ENCODE measurements around the gene PROZ. TPM values are rescaled to one million over a fixed set of nuclear protein-coding genes. Genes with fewer than 3 reads are reported as not detected.

PROZ gene
- total RNA-seq, 4 donors from 2014 or later: not detected

DNA sequence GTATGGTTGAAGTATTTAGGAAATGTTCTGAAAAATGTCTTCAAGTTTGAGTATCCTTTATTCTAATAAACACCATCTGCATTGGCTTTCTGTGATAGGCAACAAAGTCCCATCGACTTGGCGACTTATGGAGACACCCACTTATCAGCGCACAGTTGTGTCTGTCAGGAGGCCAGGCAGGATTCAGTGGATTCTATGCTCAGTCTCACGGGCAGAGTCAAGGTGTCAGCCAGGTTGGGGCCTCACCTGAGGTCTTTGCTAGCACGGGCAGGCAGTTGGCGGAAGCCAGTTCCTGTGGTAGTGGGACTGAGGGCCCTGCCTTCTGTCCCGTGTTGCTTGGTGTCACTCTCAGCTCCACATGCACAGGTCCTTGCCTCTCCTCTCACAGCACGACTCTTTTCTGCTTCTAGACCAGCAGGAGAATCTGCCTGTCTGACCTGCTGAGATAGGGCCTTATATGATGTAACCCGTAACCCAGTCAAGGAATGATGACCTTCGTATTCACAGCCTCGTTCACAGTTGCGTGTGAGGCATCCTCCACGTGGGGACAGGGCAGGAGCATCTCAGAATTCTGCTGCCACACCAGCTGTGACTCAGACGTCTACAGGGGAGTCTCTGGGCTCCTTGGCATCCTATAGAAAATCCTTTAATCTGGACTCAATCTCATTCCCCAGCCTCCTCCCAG, 61.0 kb downstream of the PROZ start:
- Histone ChIP-seq H3K27ac (no peak overlapping the region), H3K4me3 (no peak overlapping the region), H3K4me1 (peaks cover 13 to 38% (median 21%) of the 10 kb centered on the region in 3 donors), H3K9me3 (no peaks in the 10 kb centered on the region), H3K27me3 (no peaks in the 10 kb centered on the region), H3K36me3 (peaks cover 3 to 56% (median 4%) of the 10 kb centered on the region in 3 donors)
- intact Hi-C loops (cut with DNase I): no loop called here
- DNase-seq: no peak
- TF ChIP-seq CTCF (IDR thresholded peaks at IDR 0.05): no peak
- no peak for TF ChIP-seq POLR2A (IDR thresholded peaks at IDR 0.05)
- 80 to 86% methylated on average over 11 to 14 of the region's 14 CpGs for WGBS, 2 donors

DNA sequence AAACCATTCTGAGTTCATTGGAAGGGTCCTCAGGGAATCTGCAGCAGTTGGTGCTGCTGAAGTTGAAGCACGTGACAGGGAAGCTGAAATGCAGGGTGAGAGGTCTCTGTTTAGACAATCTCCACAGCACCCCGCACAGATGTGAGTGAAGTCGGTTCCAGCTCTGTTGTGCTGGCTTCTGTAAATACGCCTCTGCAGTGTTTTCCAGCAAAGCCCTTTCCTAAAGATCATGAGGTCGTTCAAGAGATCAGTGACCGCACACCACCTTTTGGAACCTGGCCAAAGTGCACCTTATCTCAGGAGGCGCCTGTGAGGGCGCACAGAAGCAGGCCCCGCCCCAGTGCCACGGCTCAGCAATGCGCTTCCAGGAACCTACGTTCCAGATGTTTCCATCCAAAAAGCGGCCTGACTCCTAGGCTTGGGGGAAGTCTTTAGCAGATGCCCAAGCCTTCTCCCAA, 61.7 kb downstream of the PROZ start:
- Histone ChIP-seq H3K36me3 (peaks cover 4 to 61% (median 11%) of the 10 kb centered on the region in 3 donors), H3K9me3 (no peaks in the 10 kb centered on the region), H3K27me3 (no peaks in the 10 kb centered on the region), H3K4me1 (peaks cover 13 to 31% (median 16%) of the 10 kb centered on the region in 3 donors), H3K27ac (no peak overlapping the region), H3K4me3 (no peak overlapping the region)
- DNase-seq: no peak
- intact Hi-C loops (cut with DNase I): no loop called here
- TF ChIP-seq CTCF (IDR thresholded peaks at IDR 0.05) (no peak), POLR2A (IDR thresholded peaks at IDR 0.05) (no peak)
- 62 to 85% methylated on average over 9 to 11 of the region's 13 CpGs for WGBS, 2 donors

DNA sequence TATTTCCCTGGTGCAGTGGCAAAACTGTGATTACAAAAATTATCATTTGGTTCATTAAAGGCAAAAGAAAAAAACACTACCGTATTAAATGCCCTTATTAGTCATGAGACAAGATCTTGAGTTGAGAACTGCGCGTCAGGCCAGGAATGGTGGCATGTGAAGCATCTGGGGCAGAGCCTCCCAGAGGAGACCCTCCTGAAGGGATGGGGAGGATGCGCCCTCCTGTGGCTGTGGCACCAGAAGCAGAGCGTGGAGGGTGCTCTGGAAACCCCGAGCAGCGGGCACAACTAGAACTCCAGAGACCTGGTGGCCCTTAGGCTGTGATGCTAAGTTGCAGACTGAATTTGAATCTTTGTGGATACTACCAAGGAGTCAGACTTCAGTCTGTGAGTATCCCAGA, 62.4 kb downstream of the PROZ start:
- no peak for DNase-seq
- WGBS, 2 donors: 87 to 88% methylated on average over 5 to 7 of the region's 7 CpGs
- Histone ChIP-seq H3K36me3 (peaks cover 4 to 68% (median 16%) of the 10 kb centered on the region in 3 donors), H3K4me3 (no peak overlapping the region), H3K27me3 (no peaks in the 10 kb centered on the region), H3K4me1 (peaks cover 9 to 24% (median 12%) of the 10 kb centered on the region in 3 donors), H3K9me3 (no peaks in the 10 kb centered on the region), H3K27ac (no peak overlapping the region)
- intact Hi-C loops (cut with DNase I): no loop called here
- TF ChIP-seq POLR2A (IDR thresholded peaks at IDR 0.05) (no peak), CTCF (IDR thresholded peaks at IDR 0.05) (no peak)

Small RNA genes lying within 50 kb of the gene (small RNA-seq; reads per million reads assigned to genes)
- gene AL137002.1: 0 reads per million in 4 donors

Other genes starting within 250 kb of the PROZ start
- 10 to 100 TPM; 10.2 to 25.4 (median 16.9) TPM for gene MCF2L, start 189.4 kb upstream of the PROZ start, total RNA-seq
- not detected for gene F7, start 52.9 kb upstream of the PROZ start, total RNA-seq
- 10 to 100 TPM in 1 of 4 donors, 1 to 10 TPM in 2, under 1 TPM in 1; 0.61 to 21.6 (median 4.5) TPM for gene F10, start 35.8 kb upstream of the PROZ start, total RNA-seq
- 10 to 100 TPM; 21.0 to 47.9 (median 33.6) TPM for gene PCID2, start 50.0 kb downstream of the PROZ start, total RNA-seq
- gene CUL4A, start 51.0 kb downstream of the PROZ start, total RNA-seq: 100 to 1,000 TPM in 1 of 4 donors, 10 to 100 TPM in 3; 55.8 to 110 (median 76.8) TPM
- 100 to 1,000 TPM in 3 of 4 donors, 10 to 100 TPM in 1; 95.4 to 153 (median 123) TPM for gene LAMP1, start 138.6 kb downstream of the PROZ start, total RNA-seq
- 10 to 100 TPM; 14.7 to 18.5 (median 15.7) TPM for gene GRTP1, start 205.5 kb downstream of the PROZ start, total RNA-seq